Measurements from ENCODE around the gene LPAR5. TPM values are rescaled to one million over a fixed set of nuclear protein-coding genes. Genes with fewer than 3 reads are reported as not detected.

Gene LPAR5
- total and polyA plus RNA-seq, 2 experiments from 2014 or later: 0.32 to 0.38 TPM

- no peaks in the 10 kb centered on the region for H3K4me1 Mint-ChIP-seq
- Histone ChIP-seq H3K4me1 (ENCODE audit: insufficient read depth) (no peaks in the 10 kb centered on the region), H3K36me3 (ENCODE audit: insufficient read depth) (peaks cover 10% of the 10 kb centered on the region), H3K79me2 (replicated peaks; ENCODE audit: insufficient read depth) (no peaks in the 10 kb centered on the region), H2AFZ (no peak overlapping the region), H3K4me3 (no peak overlapping the region), H3K4me2 (no peak overlapping the region), H3K27ac (ENCODE audit: low read depth) (no peak overlapping the region), H3K9me2 (ENCODE audit: insufficient read depth) (no peaks in the 10 kb centered on the region), H3K27me3 (ENCODE audit: insufficient read depth) (peaks cover 11% of the 10 kb centered on the region), H4K20me1 (replicated peaks; ENCODE audit: insufficient read depth) (peaks cover 7% of the 10 kb centered on the region; the same call in 1 of the 2 replicates), H3F3A (replicated peaks; ENCODE audit: low read depth) (peaks cover 15% of the 10 kb centered on the region; the same call in 1 of the 2 replicates)
- DNase-seq (ENCODE audit: low spot score) (no peak), ATAC-seq (no peak)
- no peaks in the 10 kb centered on the region for H3K9me3 Mint-ChIP-seq
- H3K4me3 Mint-ChIP-seq: no peak overlapping the region
- TF ChIP-seq ETS1 (IDR thresholded peaks at IDR 0.05) (no peak), ZNF462 (CRISPR knock-in tag; IDR thresholded peaks at IDR 0.05) (no peak), JUNB (IDR thresholded peaks at IDR 0.05; ENCODE audit: unreplicated experiment) (no peak), STAT1 (IDR thresholded peaks at IDR 0.05; ENCODE audit: unreplicated experiment) (no peak), POLR2AphosphoS5 (IDR thresholded peaks at IDR 0.05; ENCODE audit: low read depth) (no peak), REST (IDR thresholded peaks at IDR 0.05; ENCODE audit: unreplicated experiment) (no peak), CTCF (conservative IDR thresholded peaks at IDR 0.05; ENCODE audit: low read depth in 2 of 2) (no peak), EZH2 (IDR thresholded peaks at IDR 0.05; ENCODE audit: low read depth, unreplicated experiment) (no peak), EZH2phosphoT487 (IDR thresholded peaks at IDR 0.05; ENCODE audit: unreplicated experiment) (no peak), ZNF114 (CRISPR knock-in tag; IDR thresholded peaks at IDR 0.05) (no peak), CREB1 (CRISPR knock-in tag; IDR thresholded peaks at IDR 0.05; ENCODE audit: low read depth) (no peak), ZNF331 (CRISPR knock-in tag; IDR thresholded peaks at IDR 0.05; ENCODE audit: low read depth) (no peak), NANOG (IDR thresholded peaks at IDR 0.05; ENCODE audit: borderline replicate concordance) (no peak)
- no peaks in the 10 kb centered on the region for H3K27me3 Mint-ChIP-seq (ENCODE audit: insufficient read depth, low read depth, poor library complexity)
- no peak overlapping the region for H3K27ac Mint-ChIP-seq
- H3K36me3 Mint-ChIP-seq (ENCODE audit: low read depth): peaks cover 33% of the 10 kb centered on the region
These were observed 15.1 kb upstream of the LPAR5 start for GRCh38 chr12:6650832-6651231.
